ENCODE measurements around the gene PARP9.

DNA sequence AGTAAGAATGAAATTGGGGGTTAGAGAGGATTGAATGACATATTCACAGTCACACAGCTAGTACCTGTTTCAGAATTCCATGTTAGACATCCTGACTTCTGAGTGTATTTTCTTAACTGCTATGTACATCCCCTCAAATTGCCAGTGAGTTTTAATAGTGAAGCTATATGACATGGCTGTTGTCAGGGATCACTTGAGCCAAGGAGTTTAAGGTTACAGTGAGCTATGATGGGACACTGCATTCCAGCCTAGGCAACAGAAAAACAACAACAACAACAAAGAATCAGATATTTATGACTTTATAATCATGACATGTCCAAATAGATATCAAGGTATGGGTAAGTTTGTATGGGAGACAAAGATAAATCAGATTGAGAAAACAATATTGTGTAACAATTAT lies 29.9 kb upstream of the PARP9 start:
- no peak for TF ChIP-seq SP1 (IDR thresholded peaks at IDR 0.05)
- no peak for TF ChIP-seq NFRKB (IDR thresholded peaks at IDR 0.05)
- TF ChIP-seq, protein P1, sequence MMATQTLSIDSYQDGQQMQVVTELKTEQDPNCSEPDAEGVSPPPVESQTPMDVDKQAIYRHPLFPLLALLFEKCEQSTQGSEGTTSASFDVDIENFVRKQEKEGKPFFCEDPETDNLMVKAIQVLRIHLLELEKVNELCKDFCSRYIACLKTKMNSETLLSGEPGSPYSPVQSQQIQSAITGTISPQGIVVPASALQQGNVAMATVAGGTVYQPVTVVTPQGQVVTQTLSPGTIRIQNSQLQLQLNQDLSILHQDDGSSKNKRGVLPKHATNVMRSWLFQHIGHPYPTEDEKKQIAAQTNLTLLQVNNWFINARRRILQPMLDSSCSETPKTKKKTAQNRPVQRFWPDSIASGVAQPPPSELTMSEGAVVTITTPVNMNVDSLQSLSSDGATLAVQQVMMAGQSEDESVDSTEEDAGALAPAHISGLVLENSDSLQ (IDR thresholded peaks at IDR 0.05) = no peak
- TF ChIP-seq FOXA1 (IDR thresholded peaks at IDR 0.05) = no peak
- no peak for TF ChIP-seq TARDBP (IDR thresholded peaks at IDR 0.05)
- TF ChIP-seq BHLHE40 (IDR thresholded peaks at IDR 0.05; ENCODE audit: borderline replicate concordance) = no peak

All from HEK293T (cell line).